ENCODE results near the gene SRRT.

Gene SRRT

GRCh38 chr7:100884736-100885439 lies 10.0 kb downstream of the SRRT start:
- no peak for DNase-seq

DNA sequence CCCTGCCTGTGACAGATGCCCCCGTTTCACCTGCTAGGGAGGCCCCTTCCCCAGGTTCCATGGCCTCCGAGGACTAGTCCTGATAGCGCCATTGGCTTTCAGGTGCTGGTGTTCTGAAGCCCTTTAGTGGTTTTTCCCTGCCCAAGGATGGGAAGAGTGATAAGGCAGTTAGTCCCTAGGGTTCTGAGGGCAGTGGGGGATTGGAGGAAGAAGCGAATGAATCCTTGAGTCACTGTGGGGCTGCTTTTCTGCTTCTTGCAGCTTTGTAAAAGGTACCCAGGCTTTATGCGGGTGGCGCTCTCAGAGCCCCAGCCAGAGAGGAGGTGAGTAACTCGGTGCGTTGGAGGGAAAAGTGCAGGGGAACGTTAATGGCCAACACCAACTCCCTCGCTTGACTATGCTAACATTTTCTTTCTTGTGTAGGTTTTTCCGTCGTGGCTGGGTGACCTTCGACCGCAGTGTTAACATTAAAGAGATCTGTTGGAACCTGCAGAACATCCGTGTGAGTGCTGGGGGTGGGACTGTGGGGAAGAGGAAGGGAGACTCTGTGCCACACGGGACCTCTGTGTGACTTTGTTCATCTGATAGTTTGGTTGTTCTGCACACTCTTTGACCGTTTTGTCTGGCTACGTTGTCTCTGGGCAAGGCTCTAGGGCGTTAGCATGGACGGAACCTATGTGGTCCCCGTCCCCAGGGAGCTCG lies 10.7 kb downstream of the SRRT start:
- DNase-seq, result no peak

DNA sequence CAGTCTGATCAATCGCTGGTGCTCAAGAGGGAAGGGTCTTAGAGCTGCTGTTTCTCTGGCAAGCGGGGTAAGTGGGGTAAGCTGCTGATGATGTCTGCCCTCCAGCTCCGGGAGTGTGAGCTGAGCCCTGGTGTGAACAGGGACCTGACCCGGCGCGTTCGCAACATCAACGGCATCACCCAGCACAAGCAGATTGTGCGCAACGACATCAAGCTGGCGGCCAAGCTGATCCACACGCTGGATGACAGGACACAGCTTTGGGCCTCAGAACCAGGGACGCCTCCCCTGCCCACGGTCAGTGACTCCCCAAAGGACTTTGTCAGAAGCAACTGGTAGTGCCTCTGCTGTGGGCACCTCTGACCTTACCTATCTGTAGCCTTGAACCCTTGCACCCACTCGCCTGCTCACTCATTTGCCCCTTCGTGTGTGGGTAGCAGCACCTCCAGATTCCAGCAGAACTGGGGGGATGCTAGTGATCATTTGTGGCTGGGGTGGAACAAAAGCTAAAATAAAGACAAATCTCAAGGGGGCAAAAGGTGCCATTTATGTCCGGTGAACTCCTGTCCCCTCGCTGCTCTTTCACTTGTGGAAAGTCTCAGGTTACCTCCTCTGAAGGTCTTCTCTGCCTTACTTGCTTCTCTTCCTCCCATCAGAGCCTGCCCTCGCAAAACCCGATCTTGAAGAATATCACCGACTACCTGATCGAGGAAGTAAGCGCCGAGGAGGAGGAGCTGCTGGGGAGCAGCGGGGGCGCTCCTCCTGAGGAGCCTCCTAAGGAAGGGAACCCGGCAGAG lies 11.4 kb downstream of the SRRT start:
- no peak for DNase-seq

DNA sequence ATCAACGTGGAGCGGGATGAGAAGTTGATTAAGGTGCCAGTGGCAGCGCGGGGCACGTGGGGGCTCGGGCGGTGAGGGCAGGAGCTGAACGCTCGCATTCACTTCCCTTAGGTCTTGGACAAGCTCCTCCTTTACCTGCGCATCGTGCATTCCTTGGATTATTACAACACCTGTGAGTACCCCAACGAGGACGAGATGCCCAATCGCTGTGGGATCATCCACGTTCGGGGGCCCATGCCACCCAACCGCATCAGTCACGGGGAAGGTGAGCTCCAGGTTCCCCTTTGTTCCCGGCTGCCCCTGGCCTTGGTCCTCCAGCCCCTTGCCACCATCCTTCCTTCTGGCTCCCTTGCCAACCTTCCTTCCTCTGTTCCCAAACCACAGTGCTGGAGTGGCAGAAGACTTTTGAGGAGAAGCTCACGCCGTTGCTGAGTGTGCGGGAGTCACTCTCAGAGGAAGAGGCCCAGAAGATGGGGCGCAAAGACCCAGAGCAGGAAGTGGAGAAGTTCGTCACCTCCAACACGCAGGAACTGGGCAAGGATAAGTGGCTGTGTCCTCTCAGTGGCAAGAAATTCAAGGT lies 12.1 kb downstream of the SRRT start:
- DNase-seq, result no peak

DNA sequence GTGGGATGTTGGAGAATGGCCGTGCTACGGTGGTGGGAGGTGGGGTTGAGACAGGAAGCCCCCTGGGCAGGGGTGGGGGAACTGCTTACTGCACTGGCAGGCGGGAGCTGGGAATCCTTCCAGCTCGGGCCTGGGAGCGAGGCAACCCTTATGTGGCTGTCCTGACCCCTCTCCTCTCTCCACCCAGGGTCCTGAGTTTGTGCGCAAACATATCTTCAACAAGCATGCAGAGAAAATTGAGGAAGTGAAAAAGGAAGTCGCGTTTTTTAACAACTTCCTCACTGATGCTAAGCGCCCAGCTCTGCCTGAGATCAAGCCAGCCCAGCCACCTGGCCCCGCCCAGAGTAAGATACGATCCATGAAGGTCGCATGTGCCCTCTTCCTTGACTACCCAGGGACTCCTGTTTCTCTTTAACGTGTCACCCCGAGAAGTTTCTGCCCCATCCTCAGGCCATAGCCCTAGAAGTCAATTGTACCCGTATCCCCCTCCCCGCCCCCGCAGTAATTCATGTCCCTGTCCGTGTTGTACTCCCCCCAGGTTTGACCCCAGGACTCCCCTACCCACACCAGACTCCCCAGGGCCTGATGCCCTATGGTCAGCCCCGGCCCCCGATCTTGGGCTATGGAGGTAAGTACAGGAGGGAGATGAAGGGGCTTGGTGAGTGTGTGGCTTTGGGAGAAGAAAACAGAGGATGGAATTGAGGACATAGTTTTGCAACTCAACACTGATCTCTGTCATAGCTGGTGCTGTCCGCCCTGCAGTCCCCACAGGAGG lies 12.8 kb downstream of the SRRT start:
- DNase-seq, result no peak

- DNase-seq, result no peak
These were observed 13.5 kb downstream of the SRRT start for GRCh38 chr7:100888291-100888987.

- DNase-seq, result no peak
These were observed 14.3 kb downstream of the SRRT start, which contains the start of gene UFSP1 for GRCh38 chr7:100888988-100889750. Gene UFSP1 (minus strand): TSS chr7:100889715. CDS start chr7:100889271, 444 bp downstream.

DNA sequence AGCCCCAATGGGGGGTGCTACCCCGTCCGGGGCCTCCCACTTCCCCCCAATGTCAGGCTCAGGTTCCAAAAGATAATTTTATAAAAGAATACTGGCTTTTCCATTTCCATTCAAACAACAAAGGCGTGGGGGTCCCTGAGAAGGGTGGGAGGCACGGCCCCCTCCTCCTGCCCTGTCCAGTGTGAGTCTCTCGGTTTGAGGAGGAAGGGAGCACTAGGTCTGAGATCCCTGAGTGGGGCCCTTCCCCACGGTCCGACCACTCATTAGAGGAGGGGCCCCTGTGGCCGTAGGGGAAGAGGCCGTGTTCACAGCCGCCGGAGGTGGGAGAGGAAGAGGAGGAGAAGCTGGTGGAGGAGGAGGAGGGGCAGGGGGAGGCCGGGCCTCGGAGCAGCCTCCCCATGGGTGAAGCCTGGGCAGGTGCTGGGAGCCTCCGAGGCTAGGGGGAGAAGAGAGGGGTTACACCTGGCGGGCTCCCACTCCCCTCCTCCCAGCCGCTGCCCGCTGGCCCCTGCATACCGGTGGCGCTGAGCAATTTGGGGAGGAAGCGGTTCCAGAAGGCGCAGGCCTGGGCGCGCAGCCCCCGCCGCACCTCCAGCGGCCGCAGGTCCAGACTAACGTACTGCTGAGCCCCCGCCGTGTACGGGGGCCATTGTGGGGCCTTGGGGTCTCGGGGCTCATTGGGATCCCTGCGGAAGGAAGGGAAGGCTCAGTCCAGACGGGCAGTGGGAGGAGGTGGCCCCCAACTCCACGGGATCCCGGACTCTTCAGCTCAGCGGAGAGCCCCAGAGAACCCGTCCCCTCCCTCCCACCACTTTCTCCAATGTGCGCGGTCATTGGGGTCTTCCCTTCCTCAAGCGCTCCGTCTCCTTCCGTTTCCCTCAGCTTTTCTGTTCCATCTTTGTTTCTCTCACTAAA lies 16.0 kb downstream of the SRRT start:
- no peak for DNase-seq

DNA sequence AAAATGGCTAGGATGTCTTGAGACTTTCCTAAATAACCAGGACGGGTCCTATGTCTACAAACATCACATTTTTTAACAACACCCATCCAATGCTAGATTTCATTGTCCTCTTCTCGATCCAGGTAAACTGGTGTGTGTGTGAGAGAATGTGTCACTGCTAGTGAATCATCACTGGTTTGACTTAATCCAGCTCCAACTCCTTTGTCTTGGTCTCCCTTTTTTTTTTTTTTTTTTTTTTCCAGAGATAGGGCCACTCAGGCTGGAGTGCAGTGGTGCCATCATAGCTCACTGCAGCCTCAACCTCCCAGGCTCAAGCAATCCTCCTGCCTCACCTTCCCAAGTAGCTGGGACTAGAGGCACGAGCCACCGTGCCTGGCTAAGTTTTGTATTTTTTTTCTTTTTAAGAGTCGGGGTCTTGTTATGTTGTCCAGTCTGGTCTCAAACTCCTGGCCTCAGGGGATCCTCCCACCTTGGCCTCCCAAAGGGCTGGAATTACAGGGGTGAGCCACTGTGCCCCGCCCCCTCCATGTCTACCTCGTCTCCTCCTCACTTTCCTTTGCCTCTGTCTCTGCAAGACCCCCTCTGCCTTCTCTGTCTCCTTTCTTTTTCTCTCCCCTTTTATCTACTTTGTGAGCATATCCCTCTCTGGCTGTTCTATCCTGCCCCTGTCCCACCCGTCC lies 16.8 kb downstream of the SRRT start:
- no peak for DNase-seq

GRCh38 chr7:100892364-100893317 lies 17.7 kb downstream of the SRRT start:
- no peak for DNase-seq

- no peak for DNase-seq
These were observed 18.5 kb downstream of the SRRT start for GRCh38 chr7:100893318-100893895.

DNA sequence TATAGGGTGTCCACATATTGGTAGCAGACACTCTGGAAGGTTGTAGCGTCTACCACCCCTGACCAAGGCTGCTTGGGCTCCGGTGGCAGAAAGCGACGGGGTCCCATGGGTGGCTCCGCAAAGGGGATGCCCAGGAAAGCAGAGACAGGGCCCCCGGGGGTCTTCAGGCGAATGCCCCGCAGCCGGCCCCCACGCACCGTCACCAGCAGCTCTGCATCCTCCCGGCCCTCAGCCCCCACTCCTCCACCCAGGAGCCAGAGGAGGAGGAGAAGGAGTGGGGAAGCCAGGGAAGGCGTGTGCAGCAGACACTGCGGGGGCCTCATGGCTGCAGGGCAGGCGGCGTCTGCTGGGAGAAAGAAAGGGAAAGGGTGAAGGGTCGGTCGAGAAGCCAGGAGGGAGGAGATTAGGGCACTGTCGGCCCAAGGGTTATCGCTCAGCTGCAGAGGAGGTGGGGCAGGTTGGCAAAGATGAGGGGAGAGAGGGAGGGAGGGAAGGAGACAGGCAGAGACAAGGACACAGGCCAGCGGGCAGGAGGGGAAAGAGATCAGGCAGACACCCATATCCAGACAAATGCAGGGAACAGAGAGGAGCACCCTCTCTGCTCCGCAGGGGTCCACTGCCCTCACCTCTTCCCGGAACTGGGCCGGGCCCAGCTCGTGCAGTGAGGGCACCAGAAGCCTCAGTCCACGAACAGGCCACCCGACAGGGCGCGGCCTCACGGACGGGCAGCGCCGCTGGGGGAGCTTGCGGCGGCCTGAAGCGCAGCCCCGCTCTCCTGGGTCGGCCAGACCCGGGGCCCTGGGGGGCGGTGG lies 19.2 kb downstream of the SRRT start:
- DNase-seq, result no peak

DNA sequence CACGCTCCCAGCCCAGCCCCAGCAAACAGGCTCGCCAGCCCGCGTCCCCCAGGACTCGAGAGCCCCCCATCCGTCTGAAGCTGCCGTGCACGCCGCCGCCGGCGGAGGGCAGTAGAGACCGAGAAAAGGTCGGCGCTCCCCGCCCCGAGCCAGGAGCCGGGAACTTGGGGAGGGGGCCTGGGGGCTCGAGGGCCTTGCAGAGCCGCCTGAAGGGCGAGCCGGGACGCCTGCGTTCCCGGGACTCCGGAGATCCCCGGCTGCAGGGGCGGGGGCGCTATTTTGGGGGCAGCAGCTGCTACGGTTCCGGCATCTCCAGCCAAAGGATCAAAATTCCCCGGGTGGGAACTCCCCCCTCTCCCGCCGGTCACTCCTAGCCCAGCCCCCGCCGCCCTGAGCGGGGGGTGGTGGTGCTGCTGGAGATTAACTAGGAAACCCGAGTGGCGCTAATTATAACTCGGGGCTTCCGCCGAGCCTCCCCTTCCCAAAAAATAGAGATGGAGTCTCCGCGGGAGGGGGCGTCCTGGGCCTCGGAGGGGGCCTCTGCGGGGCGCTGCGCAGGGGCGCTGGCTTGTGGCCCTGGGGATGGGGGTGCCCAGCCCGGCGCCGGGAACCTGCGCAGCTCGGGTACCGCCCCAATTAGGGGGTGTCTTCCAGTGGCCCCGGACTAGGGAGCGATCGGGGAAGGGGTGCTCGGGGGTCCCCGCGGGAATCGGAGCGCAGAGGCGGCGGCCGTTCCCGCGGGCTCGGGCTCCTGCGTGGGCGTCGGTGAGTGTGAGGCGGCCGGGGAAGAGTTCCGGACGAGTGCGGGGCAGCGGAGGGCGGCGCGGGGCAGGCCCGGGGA lies 20.2 kb downstream of the SRRT start:
- DNase-seq, result no peak

- DNase-seq, result no peak
These were observed 20.7 kb downstream of the SRRT start, which contains the start of gene ACHE for GRCh38 chr7:100895701-100895955. Gene ACHE (minus strand): TSS chr7:100895888. CDS start chr7:100894232, 1,656 bp downstream.

DNA sequence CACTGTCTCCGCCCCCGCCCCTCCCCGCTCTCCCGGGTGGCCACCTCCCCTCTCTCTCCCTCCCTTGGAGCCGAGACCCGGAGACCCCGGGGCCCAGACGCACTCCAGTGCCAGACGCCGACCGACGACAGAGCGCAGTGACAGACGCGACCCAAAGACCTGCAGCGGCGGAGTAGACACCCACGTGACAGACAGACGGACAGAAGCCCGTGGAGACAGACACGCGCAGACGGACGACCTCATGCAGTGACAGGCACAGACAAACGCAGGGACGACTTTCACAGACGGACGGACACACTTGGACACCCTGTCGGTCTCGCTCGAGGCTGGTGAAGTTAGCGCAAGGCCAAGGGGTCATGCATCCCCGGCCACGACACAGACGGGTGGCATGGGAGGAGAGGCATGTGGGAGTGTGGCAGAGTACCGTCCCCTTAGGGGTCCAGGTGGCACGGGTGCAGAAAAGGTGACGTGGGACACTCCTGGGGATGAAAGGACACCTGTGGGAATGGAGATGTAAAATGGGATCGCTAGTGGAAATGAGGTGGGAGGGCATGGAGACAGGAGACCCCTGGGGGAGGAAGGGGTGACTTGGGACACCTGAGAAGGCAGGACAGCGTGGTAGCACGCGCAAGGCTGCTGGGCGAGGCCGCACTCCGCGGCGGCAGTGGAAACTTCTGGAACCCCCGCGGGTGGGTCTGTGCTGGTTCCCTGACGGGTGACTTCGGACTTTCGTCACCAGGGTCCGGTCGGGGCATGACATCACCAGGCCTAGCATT lies 21.2 kb downstream of the SRRT start:
- DNase-seq, result no peak

Data from NCI-H774 (cell line).